K562 (cell line): Measurements from ENCODE around the gene TPM4. TPM values are rescaled to one million over a fixed set of nuclear protein-coding genes. Genes with fewer than 3 reads are reported as not detected.

Experiments used
- ATAC-seq: fragments of 200-7000 bp; cut with Tn5 transposase; 3 replicates; pipeline ENCODE4 v1.9.1; 2020; ENCODE audit warnings: moderate library complexity
- BruUV-seq: library from RNA; stranded (reverse); fragments of 400-500 nt; replicated peaks from 2 replicates; lab custom pipeline; 2021; lab: Mats Ljungman, UMichigan
- CTCF ChIA-PET: fragments of 300-600 bp; formaldehyde crosslinking; extraction: SDS; loops from one replicate; lab custom pipeline; 2021; ENCODE audit warnings: low intra/inter-chr PET ratio; lab: Yijun Ruan, JAX
- POLR2A ChIA-PET: fragments of 300-600, 350-650 bp; sonication (Branson Sonifier 250); formaldehyde crosslinking; extraction: SDS; loops from one replicate; lab custom pipeline; 2021; ENCODE audit warnings: antibody characterized with exemption, inconsistent platforms; lab: Yijun Ruan, JAX
- DNase-seq, 4 experiments: peaks; one replicate each; pipeline versions ENCODE4 v3.0.0 to v3.0.0-alpha.2; 2011 to 2018; ENCODE audit warnings: low spot score in 3 of 4, mixed read lengths in 3 of 4; ENCODE audit errors: extremely low read depth in 1 of 4
- FAIRE-seq: peaks from 2 replicates; lab custom pipeline; 2011; peaks lifted over from hg19 to GRCh38; lab: Jason Lieb, UNC
- H2AFZ ChIP-seq: 2 replicates; pipeline ENCODE4 v1.6.0; 2011; ENCODE audit warnings: low read depth, low read length, control low read depth, inconsistent platforms
- H3K27ac ChIP-seq: fragments of 200-600 bp; 3 replicates; pipeline ENCODE4 v1.8.0; 2011; ENCODE audit warnings: low read depth, mild to moderate bottlenecking, control low read depth, inconsistent platforms, low read length, moderate library complexity, mixed read lengths; ENCODE audit errors: extremely low read depth
- H3K27me3 ChIP-seq, 2 experiments: fragments of 300-600 bp in 1 of 2; 2 replicates in 1 of 2; 3 replicates in 1 of 2; pipeline versions ENCODE4 v1.6.0 to v1.8.0; 2011; ENCODE audit warnings: inconsistent platforms in 2 of 2, low read length in 2 of 2, mild to moderate bottlenecking in 1 of 2, mixed read lengths in 1 of 2, moderate library complexity in 1 of 2; ENCODE audit not compliant: control insufficient read depth in 2 of 2, insufficient read depth in 2 of 2
- H3K36me3 ChIP-seq: fragments of 300-600 bp; 3 replicates; pipeline ENCODE4 v1.8.0; 2011; ENCODE audit warnings: mild to moderate bottlenecking, low read length, inconsistent platforms; ENCODE audit not compliant: control insufficient read depth, insufficient read depth
- H3K4me1 ChIP-seq, 2 experiments: fragments of 200-600 bp in 1 of 2; replicated peaks in 1 of 2; 2 replicates in 1 of 2; 3 replicates in 1 of 2; pipeline versions ENCODE4 v1.5.1 to v1.8.0; 2011; ENCODE audit warnings: inconsistent platforms in 2 of 2, low read length in 2 of 2, mild to moderate bottlenecking in 1 of 2, mixed read lengths in 1 of 2, moderate library complexity in 1 of 2; ENCODE audit not compliant: control insufficient read depth in 2 of 2, insufficient read depth in 2 of 2
- H3K4me2 ChIP-seq: 2 replicates; pipeline ENCODE4 v1.6.1; 2011; ENCODE audit warnings: low read length, control low read depth, inconsistent platforms, mixed read lengths; ENCODE audit not compliant: insufficient read depth
- H3K4me3 ChIP-seq: fragments of 200-600 bp; sonication (generic), shearing (Covaris generic); 2 replicates; pipeline ENCODE4 v1.5.1; 2016; ENCODE audit warnings: control low read depth, inconsistent platforms
- H3K79me2 ChIP-seq: fragments of 200-600 bp; 3 replicates; pipeline ENCODE4 v1.8.0; 2011; ENCODE audit warnings: low read length, inconsistent platforms; ENCODE audit not compliant: control insufficient read depth, insufficient read depth
- H3K9ac ChIP-seq, 2 experiments: 2 replicates each; pipeline versions ENCODE4 v1.6.0 to v1.6.1; 2011; ENCODE audit warnings: low read depth in 2 of 2, low read length in 2 of 2, control low read depth in 1 of 2, inconsistent platforms in 1 of 2, mild to moderate bottlenecking in 1 of 2, mixed read lengths in 1 of 2; ENCODE audit not compliant: insufficient read depth in 1 of 2
- H3K9me1 ChIP-seq: one replicate; pipeline ENCODE4 v1.6.0; 2011; ENCODE audit warnings: inconsistent platforms, mild to moderate bottlenecking, low read length, moderate library complexity; ENCODE audit not compliant: control insufficient read depth, insufficient read depth
- H3K9me3 ChIP-seq: replicated peaks from 2 replicates; pipeline ENCODE4 v1.5.1; 2011; ENCODE audit warnings: low read depth, low read length, inconsistent platforms; ENCODE audit not compliant: control insufficient read depth, insufficient read depth
- H4K20me1 ChIP-seq: replicated peaks from 2 replicates; pipeline ENCODE4 v1.6.1; 2011; ENCODE audit warnings: low read length, inconsistent platforms, mixed read lengths; ENCODE audit not compliant: control insufficient read depth, insufficient read depth
- BRCA1 ChIP-seq, 2 experiments: fragments of 450-650 bp in 1 of 2; sonication (generic) in 1 of 2; formaldehyde crosslinking in 1 of 2; IDR thresholded peaks; 2 replicates each; pipeline versions ENCODE4 v1.5.0 to v1.6.1; 2017 to 2020; ENCODE audit warnings: mild to moderate bottlenecking in 1 of 2, missing genetic modification reagents in 1 of 2
- DIDO1 ChIP-seq: fragments of 450-650 bp; IDR thresholded peaks from 2 replicates; pipeline ENCODE4 v1.6.1; 2016; ENCODE audit warnings: low read depth, missing biosample characterization, missing genetic modification characterization
- ETV5 ChIP-seq: sonication (generic); formaldehyde crosslinking; IDR thresholded peaks from 2 replicates; pipeline ENCODE4 v1.4.0; 2020; ENCODE audit warnings: low read depth, mild to moderate bottlenecking, missing genetic modification reagents
- FOSL1 ChIP-seq: fragments of 200-800 bp; sonication (Bioruptor generic); conservative IDR thresholded peaks from 2 replicates; pipeline ENCODE4 v1.6.1; 2016; ENCODE audit warnings: missing genetic modification characterization, missing compliant biosample characterization
- KHSRP ChIP-seq: fragments of 450-650 bp; IDR thresholded peaks from 2 replicates; pipeline ENCODE4 v1.6.1; 2017
- NFIC ChIP-seq: fragments of 450-650 bp; IDR thresholded peaks from 2 replicates; pipeline ENCODE4 v1.6.1; 2017; ENCODE audit warnings: mild to moderate bottlenecking, inconsistent platforms
- SMAD3 ChIP-seq: fragments of 450-650 bp; formaldehyde crosslinking; conservative IDR thresholded peaks from 2 replicates; pipeline ENCODE4 v1.4.0; 2020; ENCODE audit warnings: mild to moderate bottlenecking
- SMARCA4 ChIP-seq: fragments of 450-650 bp; IDR thresholded peaks from 2 replicates; pipeline ENCODE4 v1.6.1; 2016
- whole genome bisulfite sequencing: fragments of 100-300 bp; shearing (Covaris generic); methylation state at CpG from one replicate; pipeline ENCODE4 v1.1.6; 2016; ENCODE audit warnings: low coverage, mixed read lengths; ENCODE audit not compliant: insufficient coverage; ENCODE audit errors: missing lambda C conversion rate; 5-methylcytosine and 5-hydroxymethylcytosine counted together
- in situ Hi-C: fragments of 300-500 bp; cut with MboI; formaldehyde crosslinking; loops from 4 replicates; pipeline ENCODE4 v1.15.0; 2018; ENCODE audit warnings: inconsistent platforms, mixed read lengths
- intact Hi-C: fragments of 100-400 bp; cut with micrococcal nuclease; formaldehyde crosslinking; loops from 2 replicates; pipeline ENCODE4 v1.14.2; 2022
- polyA plus RNA-seq, 8 experiments: library from polyadenylated mRNA; depleted of rRNA in 4 of 8; stranded (reverse) in 5 of 8; unstranded in 3 of 8; fragments of >200 nt; fragmentation: Nextera tagmentation in 2 of 8; fragmentation: Illumina TruSeq in 1 of 8; extraction: Ambion mirVana in 2 of 8; extraction: Trizol in 1 of 8; gene quantifications; 2 replicates each; pipeline versions ENCODE4 v1.2.1 to v1.2.3, GENCODE V29; 2011 to 2014; ENCODE audit warnings: inconsistent platforms in 1 of 8, missing spikeins in 1 of 8
- total RNA-seq, 7 experiments: library from RNA; depleted of rRNA in 6 of 7; stranded (reverse); fragments of >200 nt in 6 of 7; fragmentation: Illumina TruSeq in 2 of 7; extraction: Trizol in 2 of 7; gene quantifications; 2 replicates each; pipeline versions ENCODE4 v1.2.1 to v1.2.3, GENCODE V29; 2011 to 2021; ENCODE audit warnings: low replicate concordance in 1 of 7

Gene TPM4
- total and polyA plus RNA-seq, 9 of the 15 experiments (the other 6 are each of a cell fraction or from before 2014, with no cell fraction given): 28.1 to 111 (median 77.4) TPM

DNA sequence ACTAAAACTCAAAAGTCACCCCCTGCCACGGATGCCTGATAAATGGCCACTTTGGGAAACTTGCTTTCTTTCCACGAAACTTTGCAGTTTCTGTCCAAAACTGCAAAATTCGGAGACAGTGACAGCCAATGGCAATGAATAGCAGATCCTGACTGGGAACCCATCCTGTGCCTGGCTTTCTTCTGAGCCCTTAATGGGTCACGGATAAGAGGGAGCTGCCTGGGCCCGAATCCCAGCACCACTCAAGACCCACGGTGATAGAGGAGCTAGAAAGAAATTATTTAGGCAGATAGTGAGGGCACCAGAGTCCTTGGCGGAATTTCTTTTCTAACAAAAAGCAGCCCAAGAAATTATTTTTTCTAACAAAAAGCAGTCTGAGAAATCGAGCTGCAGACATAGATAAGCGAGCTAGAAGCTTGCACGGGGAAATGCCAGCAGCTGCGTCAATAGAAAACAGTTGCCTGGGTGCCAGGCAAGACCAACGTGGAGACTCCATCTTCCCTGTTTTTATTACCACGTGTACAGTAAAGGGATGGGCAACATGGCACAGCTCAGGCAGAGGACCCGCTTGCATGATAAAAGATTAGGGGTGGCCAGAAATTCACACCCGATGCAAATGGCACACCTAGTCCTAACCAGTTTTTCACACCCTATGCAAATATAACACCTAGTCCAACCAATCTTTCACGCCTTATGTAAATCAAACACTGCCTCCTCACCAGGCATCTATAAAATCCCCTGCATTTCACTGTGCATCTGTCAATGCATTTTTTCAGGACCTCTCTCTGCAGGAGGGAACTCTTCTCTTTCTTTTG, 60.1 kb downstream of the TPM4 start:
- TF ChIP-seq ETV5 (CRISPR knock-in tag) (no peak), SMAD3 (CRISPR knock-in tag) (no peak), FOSL1 (no peak), KHSRP (no peak), NFIC (no peak), BRCA1 (IDR thresholded peaks at IDR 0.05) (no peak), BRCA1 (CRISPR knock-in tag; IDR thresholded peaks at IDR 0.05) (no peak), SMARCA4 (no peak), DIDO1 (tag) (no peak)
- intact Hi-C loops: no loop called here
- Histone ChIP-seq H3K27ac (no peak overlapping the region), H3K4me1 (peaks cover 0 to 3% of the 10 kb centered on the region in 2 experiments; a peak in 1 of 5 replicates), H3K36me3 (peaks cover 29% of the 10 kb centered on the region; the same call in 2 of the 3 replicates), H3K4me3 (no peak overlapping the region), H3K4me2 (no peak overlapping the region), H3K79me2 (no peaks in the 10 kb centered on the region), H3K9ac (no peak overlapping the region; a peak in 1 of 4 replicates), H4K20me1 (peaks cover 4% of the 10 kb centered on the region; the same call in 1 of the 2 replicates), H2AFZ (no peak overlapping the region), H3K9me1 (no peaks in the 10 kb centered on the region), H3K27me3 (no peaks in the 10 kb centered on the region), H3K9me3 (no peaks in the 10 kb centered on the region)
- no peak for ATAC-seq
- no peak for FAIRE-seq
- no peak for DNase-seq
- BruUV-seq: no TSS peak
- 10% methylated on average over 16 of the region's 16 CpGs for WGBS
- CTCF ChIA-PET: no interaction called here
- POLR2A ChIA-PET: interaction anchor here (0.6 to 0.9 kb wide), 3 partner anchors 10 to 38 kb away, joined by 3 to 5 read pairs (median 4); no protein-coding TSS in a partner anchor
- in situ Hi-C loops: no loop called here
